GM18517 (cell line): ENCODE measurements around the gene VSTM2B.

Experiments used
- ATAC-seq: cut with Tn5 transposase; IDR thresholded peaks from one replicate; pipeline ENCODE4 v1.9.1; 2021; ENCODE audit warnings: mild to moderate bottlenecking, moderate library complexity; ENCODE audit not compliant: unreplicated experiment

The VSTM2B gene

DNA sequence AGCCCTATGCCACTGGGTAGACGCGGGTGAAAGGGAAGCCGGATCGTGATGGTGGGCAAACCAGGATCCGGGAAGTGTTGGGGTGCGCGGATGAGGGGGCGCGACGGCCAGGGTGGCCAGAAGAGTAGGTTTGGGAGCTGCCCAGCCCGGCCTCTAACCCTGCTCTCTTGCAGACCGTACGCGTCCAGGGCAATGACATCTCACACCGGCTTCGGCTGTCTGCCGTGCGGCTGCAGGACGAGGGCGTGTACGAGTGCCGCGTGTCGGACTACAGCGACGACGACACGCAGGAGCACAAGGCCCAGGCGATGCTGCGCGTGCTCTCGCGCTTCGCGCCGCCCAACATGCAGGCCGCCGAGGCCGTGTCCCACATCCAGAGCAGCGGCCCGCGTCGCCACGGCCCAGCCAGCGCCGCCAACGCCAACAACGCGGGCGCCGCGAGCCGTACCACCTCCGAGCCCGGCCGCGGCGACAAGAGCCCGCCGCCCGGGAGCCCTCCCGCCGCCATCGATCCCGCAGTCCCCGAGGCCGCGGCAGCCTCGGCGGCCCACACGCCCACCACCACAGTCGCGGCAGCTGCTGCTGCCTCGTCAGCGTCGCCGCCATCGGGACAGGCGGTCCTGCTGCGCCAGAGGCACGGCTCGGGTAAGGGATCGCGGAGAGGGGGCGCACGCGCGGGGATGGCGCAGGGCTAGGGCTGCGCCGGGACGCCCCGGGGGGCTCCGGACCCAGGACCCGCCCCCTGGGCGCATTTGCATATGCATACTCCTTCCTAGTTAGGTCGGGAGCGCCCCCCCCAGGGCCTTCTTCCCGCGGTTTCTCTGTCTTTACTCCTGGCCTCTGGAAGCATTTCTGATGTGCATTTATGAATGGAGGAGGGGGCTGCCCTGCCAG lies 4.1 kb downstream of the VSTM2B start:
- ATAC-seq = no peak

DNA sequence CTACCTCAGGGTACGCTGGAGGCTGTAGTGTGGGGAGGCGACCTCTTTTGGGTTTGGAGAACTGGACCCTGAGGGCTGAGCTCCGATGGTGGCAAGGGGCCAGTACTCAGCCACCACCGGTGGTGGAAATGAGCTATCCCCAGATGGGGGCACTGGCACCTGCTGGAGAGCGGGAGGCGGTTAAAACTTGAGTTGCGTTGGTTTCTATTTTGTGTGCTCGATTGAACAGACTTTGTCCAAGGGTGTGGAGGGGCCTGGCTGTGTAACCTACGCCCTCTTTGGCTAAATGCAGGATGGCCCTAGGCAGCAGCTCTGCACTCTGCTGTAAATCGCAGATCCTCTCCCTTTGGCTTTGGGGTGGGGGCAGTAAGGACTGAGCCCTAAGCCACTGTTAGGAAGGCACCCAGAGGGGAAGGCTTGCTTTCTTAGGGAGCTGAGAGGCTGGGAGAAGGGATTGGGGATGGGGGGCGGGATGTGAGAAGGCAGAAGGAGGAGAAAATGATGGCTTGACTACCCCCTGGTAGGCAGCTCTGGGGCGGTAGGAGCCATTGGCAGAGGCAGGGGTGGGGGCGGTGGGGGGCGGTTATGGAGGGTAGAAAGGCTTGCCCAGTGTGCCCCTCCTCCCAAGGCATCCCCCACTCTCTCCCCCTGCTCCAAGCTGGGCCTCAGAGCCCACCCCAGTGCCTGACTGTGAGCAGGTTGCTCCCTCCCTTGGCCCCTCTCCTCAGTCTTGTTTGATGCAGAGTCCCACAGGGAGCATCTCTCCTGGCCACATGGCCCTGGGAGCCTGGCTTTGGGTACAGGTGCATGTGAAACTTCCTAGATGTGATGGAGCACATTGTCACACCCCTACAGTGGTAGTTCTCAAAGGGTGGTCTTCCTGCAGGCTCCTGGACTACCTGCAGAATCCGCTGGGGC lies 5.0 kb downstream of the VSTM2B start:
- ATAC-seq = no peak

DNA sequence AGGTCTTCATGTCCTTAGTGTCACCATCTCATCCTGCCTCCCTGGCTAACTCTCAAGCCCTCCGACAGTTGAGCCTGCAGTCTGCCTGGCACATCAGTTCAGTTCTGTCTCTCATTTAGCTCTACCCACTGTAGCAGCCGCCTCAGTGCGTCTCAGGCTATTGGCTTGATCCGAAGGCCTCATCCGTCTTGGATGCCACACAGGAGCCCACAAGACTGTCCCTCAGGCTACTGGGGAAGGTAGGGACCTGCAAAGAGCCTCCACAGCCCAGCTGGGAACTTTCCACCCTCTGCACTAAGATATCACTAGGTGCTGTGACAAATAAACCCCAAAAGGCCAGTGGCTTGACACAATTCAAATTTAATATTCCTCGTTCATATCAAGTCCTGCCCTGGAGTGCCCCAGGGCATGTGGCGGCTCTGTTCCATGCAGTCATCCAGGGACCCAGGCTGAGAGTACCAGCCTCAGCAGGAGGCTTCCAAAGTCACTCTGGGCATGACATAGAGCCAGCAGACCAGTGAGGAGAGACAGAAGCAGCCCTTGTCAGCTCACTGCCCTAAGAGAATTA lies 5.7 kb downstream of the VSTM2B start:
- ATAC-seq = no peak

DNA sequence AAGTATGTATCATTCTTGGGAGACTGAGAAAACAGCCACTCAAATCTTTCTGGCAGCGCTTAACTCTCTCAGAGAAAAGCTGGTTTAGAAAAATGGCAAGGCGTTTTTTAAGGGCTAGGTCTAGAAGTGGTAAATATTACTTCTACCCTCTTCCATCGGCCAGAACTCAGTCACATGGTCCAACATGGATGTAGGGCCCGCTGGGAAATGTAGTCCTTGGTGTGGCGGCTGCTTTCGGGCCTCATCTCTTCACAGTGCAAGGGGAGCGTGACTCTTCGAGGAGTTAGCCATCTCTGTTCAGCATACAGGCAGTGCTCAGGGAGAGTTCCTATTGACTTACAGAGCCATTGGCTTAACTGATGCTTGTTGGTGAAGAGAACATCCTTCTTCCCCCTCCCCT lies 6.3 kb downstream of the VSTM2B start:
- ATAC-seq = no peak

DNA sequence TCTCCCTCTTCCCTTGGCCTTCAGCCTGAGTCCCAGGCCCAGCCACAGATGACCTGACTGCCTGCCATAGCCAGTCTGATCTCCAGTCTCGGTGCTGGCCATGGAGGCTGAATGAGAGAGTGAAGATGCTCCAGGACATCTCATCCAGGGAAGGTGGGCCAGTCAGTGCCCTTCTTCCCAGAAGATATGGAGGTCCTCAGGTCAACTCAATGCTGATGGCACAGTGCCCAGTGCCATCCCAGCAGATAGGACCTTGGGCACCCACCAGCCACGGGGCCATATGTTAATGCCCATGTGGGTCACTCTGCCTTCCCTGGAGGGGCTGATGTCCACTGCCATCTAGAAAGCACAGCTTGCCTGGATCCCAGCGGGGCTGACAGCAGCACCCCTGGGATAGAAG lies 7.2 kb downstream of the VSTM2B start:
- ATAC-seq = no peak

DNA sequence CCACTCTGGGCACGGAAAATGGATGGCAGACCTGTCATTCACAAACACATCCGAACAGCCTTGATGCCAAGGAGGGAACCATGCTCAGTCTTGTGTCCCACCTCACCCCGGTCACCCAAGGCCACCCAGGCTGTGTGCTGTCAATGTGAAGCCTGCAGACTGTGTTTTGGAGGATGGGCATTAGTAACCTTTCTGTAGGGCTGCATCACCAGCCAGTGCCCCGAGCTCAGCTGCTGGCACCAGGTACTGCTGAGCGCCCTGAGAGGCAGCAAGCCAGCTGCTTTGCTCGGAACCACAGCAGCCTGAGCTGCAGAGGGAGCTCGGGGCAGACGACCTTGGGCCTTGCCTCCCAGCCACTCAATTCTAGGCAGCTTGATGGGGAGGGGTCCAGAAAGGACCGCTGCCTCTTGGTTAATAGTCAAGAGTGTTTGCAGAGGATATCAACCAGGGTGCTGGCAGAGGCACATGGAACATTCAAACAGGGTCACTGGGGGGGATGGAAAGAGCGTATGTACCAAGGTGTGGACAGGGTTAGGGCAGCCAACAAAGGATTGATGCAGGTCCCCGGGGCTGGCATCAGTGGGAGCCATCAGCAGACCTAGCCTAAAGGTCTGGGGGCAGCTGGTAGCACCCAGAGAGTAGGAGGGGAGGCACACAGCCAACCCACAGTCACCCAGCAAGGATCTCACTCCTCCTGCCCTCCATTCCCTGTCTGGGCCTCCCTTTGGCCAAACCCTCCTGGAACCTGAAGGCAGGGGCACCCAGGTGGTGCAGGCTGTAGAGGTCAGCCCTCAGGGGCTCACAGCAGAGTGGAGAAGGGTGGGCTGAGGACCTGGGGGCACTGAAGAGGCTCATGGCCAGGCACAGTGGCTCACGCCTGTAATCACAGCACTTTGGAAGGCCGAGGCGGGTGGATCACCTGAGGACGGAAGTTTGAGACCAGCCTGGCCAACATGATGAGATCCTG lies 8.1 kb downstream of the VSTM2B start:
- ATAC-seq = no peak

DNA sequence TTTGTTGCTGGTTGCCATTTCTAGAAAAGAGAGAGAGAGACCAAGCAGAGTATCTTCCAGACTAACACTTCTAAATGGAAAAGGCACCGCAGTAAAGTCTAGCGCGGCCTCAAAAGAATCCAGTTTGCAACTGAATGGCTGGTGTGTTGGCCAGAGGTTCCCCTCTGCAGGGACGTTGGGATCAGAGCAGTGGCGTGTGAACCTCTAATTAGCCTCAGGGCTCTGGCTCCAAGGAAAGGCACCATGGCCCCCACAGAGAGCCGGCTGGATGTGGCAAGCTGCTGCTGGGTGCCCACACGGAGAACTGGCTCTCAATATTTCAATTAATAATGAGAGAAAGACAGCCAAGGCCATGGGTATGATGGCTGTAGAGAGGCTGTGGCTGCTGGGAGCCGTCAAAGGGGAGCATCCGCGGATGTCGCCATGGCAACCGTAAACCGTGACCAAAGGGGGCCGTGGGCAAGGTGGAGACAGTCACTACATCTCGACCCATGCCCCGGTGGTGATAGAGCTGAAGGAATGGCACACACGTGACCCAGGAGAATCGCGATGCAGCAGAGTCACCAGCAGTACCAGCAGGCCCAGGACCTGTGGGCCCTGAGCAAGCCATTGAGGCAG lies 9.5 kb downstream of the VSTM2B start:
- ATAC-seq = no peak

DNA sequence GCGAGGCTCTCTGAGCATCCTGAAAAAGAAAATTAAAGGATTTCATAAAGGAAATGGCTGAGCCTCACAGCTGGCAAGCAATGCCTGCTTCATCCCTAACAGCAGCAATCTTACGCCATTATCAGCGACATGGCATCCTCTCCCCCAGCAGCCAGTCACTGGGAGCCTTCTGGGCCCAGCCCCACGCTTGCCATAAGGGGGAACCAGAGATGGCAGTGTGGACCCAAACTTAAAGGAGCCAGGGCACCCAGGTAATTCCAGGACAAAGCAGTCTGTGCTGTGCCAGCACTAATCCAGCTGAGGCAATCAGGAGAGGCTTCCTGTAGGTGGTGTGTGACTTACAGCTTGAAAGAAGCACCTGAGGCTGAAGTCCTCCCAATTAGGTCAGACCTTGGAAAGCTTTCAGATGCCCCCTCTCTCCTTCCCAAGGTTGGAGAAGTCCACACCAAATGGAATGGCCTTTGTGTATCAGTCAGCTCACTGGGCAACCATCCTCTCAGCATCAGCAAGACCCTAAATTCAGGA lies 10.3 kb downstream of the VSTM2B start:
- ATAC-seq = no peak

DNA sequence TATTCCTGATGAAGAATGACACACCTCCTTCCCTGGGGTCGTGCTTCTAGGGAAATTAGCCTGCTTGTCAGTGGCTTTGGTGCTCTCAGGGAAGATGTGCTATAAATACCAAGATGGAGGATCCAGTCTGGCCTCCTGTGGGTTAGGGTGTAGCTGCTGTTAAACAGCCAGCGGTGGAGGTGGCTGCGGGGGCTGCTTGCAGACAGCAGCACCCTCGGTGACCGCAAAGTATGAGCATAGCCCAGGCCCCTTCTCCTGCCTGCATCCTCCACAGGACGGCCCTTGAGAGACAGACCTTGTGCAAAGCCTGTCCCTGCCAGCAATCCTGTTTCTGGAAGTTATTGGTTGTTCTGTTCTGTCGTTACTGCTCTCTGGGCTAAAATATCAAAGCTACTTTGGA lies 11.4 kb downstream of the VSTM2B start:
- ATAC-seq = no peak

DNA sequence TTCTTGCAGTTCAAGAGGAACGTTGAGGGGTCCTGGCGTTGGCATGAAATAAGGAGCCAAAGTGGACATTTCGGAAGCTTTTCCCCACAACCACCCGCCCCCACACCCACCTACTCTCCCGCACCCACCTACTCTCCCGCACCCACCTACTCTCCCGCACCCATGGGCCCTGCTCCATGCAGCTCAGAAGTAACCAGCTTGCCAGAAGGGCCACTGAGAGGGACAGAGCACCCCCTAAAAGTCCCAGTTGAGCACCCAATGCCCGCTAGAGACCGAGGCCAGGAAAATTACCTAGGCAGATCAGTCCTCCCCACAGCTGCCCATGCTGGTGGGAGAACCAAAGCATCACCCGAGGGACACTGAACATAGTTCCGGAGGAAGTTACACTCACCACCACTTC lies 11.8 kb downstream of the VSTM2B start:
- no peak for ATAC-seq

DNA sequence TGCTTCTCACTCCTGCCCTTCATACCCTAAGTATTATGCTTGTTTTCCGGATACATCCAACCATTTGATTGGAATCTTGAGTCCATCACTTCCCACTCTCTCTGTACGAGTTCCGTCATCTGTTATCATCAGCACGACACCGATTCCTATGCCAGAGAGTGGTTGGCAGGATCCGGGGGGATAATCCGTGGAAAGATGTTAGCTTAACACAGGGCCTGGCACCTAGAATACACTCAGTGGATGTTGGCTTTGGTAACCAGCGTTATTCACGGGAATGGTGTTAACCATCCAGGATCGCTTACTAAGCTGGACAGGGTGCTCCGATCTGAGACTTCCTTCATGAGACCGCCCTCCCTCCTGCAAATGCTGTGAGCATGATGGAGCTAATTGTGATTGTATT lies 12.4 kb downstream of the VSTM2B start:
- no peak for ATAC-seq

DNA sequence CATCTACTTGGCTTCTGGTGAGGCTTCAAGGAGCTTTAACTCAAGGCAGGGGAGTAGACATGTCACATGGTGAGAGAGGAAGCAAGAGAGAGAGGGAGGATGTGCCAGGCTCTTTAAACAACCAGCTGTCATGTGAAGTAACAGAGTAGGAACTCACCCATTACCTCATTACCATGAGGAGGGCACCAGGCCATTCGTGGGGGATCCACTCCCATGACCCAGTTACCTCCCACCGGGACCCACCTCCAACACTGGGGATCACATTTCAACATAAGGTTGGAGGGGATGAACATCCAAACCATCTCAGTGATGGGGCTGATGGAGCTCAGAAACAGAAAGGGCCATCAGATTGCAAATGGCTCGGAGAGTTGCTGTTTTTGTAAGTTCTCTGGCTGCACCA lies 12.9 kb downstream of the VSTM2B start:
- no peak for ATAC-seq

DNA sequence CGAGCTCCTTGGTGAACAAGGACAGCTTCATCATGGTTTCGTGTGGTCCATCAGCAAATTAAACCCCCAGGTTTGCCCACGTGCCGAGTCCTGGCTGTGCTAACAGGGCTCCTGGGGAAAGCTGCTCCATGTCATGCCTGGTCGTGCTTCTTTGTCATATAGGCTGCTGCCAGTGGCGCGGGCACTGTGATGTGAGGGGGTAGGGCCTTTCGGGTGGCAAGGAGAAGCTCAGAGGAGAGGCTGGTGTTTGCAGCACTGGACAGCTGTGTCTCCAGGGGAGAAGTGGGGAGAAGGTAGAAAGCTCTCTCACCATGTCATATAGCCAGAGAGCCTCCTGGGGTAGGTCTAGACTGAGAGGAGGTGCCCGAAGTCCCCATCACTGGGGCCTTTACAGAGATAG lies 13.3 kb downstream of the VSTM2B start:
- ATAC-seq = no peak

DNA sequence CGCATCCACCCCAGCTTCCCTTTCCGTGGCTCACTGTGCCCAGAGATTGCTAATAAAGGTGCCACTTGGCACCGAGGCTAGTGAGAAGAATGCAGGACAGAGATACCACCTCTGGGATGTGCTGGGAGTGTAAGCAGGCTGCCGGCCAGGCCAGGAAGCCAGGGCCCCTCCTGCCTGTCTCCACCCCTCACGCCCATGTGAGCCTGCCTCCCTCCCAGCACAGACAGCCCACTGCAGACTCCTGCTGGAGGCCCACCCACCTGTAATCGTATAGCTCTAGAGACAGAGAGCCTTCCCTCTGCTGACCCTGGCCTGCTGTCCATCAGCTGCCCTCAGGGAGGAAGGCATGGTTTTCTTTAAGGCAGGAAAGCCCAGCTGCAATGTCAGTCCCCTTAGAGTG lies 13.9 kb downstream of the VSTM2B start:
- ATAC-seq = no peak

DNA sequence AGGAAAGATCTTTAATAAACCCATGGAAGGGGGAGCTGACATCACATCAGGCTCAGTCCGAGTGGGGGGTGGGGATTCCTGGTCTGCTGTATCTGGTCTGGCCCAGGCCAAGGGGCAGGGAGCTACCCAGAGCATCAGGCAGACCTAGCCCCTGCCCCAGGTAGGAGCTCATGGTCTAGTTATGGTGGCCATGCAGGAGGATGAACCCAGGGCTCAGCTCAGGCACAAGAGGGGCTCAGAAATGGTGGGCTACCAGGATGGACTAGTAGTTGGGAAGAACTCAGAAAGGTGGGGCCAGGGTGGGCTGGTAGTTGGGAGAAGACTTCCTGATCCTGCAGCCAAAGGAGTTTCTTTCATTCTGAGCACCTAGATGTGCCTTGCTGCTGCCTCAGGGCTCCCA lies 14.3 kb downstream of the VSTM2B start:
- no peak for ATAC-seq

DNA sequence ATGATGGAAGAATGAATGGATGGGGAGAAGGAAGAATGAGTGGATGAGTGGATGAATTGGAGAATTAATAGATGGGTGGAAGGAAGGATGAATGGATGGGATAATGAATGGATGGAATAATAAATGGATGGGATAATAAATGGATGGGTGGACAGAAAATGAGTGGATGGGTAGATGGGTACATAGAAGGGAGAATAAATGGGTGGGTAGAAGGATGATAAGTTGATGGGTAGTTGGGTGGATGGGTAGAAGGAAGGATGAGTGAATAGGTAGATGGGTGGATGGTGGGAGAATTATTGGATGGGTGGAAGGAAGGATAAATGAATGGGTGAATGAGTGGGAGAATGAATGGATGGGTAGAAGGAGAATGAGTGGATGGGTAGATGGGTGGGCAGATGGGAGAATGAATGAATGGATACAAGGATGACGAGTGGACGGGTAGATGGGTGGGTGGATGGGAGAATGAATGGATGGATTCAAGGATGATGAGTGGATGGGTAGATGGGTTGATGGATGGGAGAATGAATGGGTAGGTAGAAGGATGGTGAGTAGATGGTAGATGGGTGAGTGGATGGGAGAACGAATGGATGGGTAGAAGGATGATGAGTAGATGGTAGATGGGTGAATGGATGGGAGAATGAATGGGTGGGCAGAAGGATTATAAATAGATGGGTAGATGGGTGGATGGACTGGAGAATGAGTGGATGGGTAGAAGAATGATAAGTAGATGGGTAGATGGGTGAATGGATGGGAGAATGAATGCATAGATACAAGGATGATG lies 15.9 kb downstream of the VSTM2B start:
- no peak for ATAC-seq

DNA sequence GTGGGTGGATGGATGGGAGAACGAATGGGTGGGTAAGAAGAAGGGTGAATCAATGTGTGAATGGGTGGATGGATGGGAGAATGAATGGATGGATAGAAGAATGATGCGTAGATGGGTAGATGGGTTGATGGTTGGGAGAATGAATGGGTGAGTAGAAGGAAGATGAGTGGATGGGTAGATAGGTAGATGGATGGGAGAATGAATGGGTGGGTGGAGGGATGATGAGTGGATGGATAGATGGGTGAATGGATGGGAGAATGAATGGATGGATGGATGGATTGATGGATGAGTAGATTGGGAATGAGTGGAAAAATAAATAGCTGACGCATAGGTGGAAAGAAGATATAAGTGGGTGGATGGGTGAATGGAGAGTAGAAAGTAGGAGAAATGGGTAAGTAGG lies 16.5 kb downstream of the VSTM2B start:
- ATAC-seq = no peak

DNA sequence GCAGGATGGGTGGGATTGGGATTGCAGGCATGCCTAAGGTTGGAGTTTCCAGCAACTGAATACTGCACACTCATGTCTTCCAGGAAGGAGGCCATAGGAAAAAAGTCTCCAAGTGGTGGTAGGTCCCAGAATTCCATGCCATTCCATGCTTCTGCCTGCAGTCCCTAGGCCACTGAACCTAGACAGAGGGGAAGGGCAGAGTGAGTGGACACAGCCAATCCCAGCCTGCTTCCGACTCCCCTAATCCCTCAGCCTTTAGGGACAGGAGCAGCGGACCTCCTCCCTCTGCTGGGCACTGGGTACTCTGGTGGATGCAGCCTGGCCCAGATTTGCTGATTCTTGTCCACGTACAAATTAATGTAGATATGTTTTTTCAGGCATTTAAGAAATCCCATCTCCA lies 17.0 kb downstream of the VSTM2B start:
- ATAC-seq = no peak

DNA sequence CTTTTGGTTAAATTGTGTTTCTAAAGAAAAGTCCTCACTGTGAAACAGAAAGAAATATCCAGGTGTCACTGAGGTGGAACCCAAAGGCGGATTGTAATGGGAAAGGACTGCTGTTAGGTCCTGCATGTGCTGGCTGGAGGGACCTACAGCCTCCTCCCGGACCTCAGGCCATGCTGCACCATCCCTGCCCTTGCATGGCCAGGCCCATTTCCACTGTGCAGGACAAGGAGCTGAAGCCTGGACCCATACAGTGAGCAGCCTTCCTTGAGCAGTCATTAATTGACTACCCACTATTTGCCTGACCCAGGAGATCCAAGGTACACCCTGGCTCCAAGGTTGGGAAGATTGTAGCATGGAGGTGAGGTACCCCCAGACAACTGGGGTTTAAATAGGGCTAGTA lies 17.6 kb downstream of the VSTM2B start:
- ATAC-seq = no peak
